ENCODE results near the gene CHID1.

CHID1 gene

GRCh38 chr11:821512-822371 lies 88.9 kb downstream of the CHID1 start:
- no peak overlapping the region for H3K27ac ChIP-seq (ENCODE audit: low read depth, low read length)
- H3K4me3 ChIP-seq (ENCODE audit: low read length) = peak overlapping the region; percentile 85
- no peaks in the 10 kb centered on the region for H3K27me3 ChIP-seq (ENCODE audit: control insufficient read depth, insufficient read depth, low read length)
- peaks cover 13% of the 10 kb centered on the region for H3K36me3 ChIP-seq (ENCODE audit: control insufficient read depth, insufficient read depth, low read length)
- peaks cover 18% of the 10 kb centered on the region for H3K4me1 ChIP-seq (ENCODE audit: control insufficient read depth, insufficient read depth, low read length)
- no peak overlapping the region for H3K9ac ChIP-seq (ENCODE audit: low read length)

- H3K9ac ChIP-seq (ENCODE audit: low read length) = peak overlapping the region; percentile 77
- H3K27ac ChIP-seq (ENCODE audit: low read depth, low read length) = peak overlapping the region; percentile 92
- no peaks in the 10 kb centered on the region for H3K27me3 ChIP-seq (ENCODE audit: control insufficient read depth, insufficient read depth, low read length)
- peaks cover 18% of the 10 kb centered on the region for H3K4me1 ChIP-seq (ENCODE audit: control insufficient read depth, insufficient read depth, low read length)
- peak overlapping the region; percentile 85 for H3K4me3 ChIP-seq (ENCODE audit: low read length)
- peaks cover 13% of the 10 kb centered on the region for H3K36me3 ChIP-seq (ENCODE audit: control insufficient read depth, insufficient read depth, low read length)
Measured at GRCh38 chr11:820655-821511, 89.7 kb downstream of the CHID1 start.

- H3K9ac ChIP-seq (ENCODE audit: low read length) = peak overlapping the region; percentile 77
- H3K36me3 ChIP-seq (ENCODE audit: control insufficient read depth, insufficient read depth, low read length) = peaks cover 12% of the 10 kb centered on the region
- peak overlapping the region; percentile 85 for H3K4me3 ChIP-seq (ENCODE audit: low read length)
- no peaks in the 10 kb centered on the region for H3K27me3 ChIP-seq (ENCODE audit: control insufficient read depth, insufficient read depth, low read length)
- H3K4me1 ChIP-seq (ENCODE audit: control insufficient read depth, insufficient read depth, low read length) = peaks cover 18% of the 10 kb centered on the region
- peak overlapping the region; percentile 92 for H3K27ac ChIP-seq (ENCODE audit: low read depth, low read length)
Measured at GRCh38 chr11:819943-820649, 90.5 kb downstream of the CHID1 start.

- H3K9ac ChIP-seq (ENCODE audit: low read length) = peak overlapping the region; percentile 77
- peaks cover 7% of the 10 kb centered on the region for H3K36me3 ChIP-seq (ENCODE audit: control insufficient read depth, insufficient read depth, low read length)
- peaks cover 18% of the 10 kb centered on the region for H3K4me1 ChIP-seq (ENCODE audit: control insufficient read depth, insufficient read depth, low read length)
- peak overlapping the region; percentile 92 for H3K27ac ChIP-seq (ENCODE audit: low read depth, low read length)
- no peaks in the 10 kb centered on the region for H3K27me3 ChIP-seq (ENCODE audit: control insufficient read depth, insufficient read depth, low read length)
- peak overlapping the region; percentile 85 for H3K4me3 ChIP-seq (ENCODE audit: low read length)
Measured at GRCh38 chr11:819129-819931, 91.3 kb downstream of the CHID1 start.

GRCh38 chr11:818396-819128 lies 92.0 kb downstream of the CHID1 start, which contains the start of gene PNPLA2:
PNPLA2 (plus strand) TSS chr11:818914; CDS start chr11:819719, 805 bp downstream.
- peaks cover 5% of the 10 kb centered on the region for H3K36me3 ChIP-seq (ENCODE audit: control insufficient read depth, insufficient read depth, low read length)
- H3K4me3 ChIP-seq (ENCODE audit: low read length) = peak within 1 kb of the TSS; percentile 85
- no peaks in the 10 kb centered on the region for H3K27me3 ChIP-seq (ENCODE audit: control insufficient read depth, insufficient read depth, low read length)
- H3K4me1 ChIP-seq (ENCODE audit: control insufficient read depth, insufficient read depth, low read length) = peaks cover 18% of the 10 kb centered on the region
- peak within 1 kb of the TSS; percentile 92 for H3K27ac ChIP-seq (ENCODE audit: low read depth, low read length)
- H3K9ac ChIP-seq (ENCODE audit: low read length) = peak within 1 kb of the TSS; percentile 77
